GM15510 (cell line): Measurements from ENCODE around the gene CPAMD8.

Source experiments
- POLR2A ChIP-seq: IDR thresholded peaks from 3 replicates; pipeline ENCODE4 v1.6.1; 2011; ENCODE audit warnings: borderline replicate concordance; ENCODE audit not compliant: insufficient read length; ENCODE audit errors: extremely low read depth

Gene CPAMD8

DNA sequence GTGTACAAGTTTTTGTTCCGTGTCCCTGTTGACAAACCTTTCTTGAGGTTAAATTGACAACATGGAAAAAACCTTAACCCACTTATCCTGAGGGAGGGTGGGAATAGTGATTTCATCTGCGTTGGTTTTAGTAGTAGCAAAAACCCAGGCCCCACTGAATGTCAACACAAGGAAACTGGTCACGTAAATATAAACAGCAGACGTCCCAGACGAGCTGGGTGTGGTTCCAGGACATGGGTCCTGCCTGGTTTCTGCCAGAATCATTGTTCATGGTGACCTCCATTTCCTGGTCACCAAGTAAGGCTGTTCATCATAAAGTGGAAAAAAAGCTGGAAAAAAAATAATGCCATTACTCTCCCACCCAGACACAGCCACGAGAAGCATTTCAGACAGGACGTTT is 154.7 kb downstream of the CPAMD8 start:
- TF ChIP-seq POLR2A, result no peak

- TF ChIP-seq POLR2A, result no peak
Measured at GRCh38 chr19:16869331-16869972, 157.2 kb downstream of the CPAMD8 start.

DNA sequence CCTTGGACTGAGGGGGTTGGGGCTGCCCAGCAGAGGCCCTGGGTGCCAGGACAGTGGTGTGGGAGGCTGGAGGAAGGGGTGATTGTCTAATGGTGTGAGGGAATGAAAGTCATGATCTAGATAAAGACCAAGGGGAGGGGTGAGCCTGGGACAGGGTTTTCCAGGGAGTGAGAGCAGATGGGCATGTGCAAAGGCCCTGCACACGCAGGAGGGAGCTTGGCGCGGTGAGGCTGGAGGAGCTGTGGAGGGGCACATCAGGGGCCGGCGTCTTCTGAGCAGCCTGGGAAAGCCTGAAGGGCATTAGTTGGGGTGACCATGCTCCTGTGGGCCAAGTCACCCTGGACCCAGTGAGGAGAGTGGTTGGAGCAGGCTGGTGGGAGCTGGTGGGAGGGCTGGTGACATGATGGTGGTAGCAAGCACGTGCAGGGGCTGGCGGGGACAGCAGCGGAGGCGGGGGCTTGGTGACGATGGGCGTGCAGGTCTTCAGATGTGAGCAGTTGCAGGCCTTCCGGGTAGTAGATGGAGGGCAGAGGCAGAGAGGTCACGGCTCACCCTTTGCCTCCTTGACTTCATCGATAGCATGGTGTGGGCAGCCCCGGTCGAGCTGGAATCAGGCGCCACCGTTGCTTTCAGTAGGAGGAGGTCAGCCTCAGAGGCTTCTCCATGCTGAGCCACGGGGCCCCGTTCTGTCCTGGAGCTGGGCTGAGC is 158.0 kb downstream of the CPAMD8 start:
- TF ChIP-seq POLR2A, result no peak

DNA sequence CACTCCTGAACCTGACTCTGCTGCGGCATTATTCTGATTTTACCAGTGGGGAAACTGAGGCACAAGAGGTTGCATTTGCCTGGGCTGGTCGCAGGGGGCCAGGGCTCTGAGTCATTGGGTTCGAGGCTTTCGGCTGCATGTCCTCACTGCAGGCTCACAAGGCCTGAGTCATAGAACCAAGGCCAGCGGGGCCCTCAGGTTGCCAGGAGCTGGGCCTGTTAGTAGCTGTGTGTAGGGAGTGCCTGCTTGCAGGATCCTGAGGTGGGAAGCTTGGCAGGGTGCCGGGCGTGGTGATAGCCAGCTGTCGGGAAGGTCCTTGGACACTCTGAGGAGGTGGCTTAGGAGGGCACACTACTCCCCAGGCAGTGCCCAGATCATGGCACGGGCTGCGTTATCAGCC is 159.4 kb downstream of the CPAMD8 start:
- no peak for TF ChIP-seq POLR2A

- no peak for TF ChIP-seq POLR2A
Measured at GRCh38 chr19:16862826-16863415, 163.7 kb downstream of the CPAMD8 start.

DNA sequence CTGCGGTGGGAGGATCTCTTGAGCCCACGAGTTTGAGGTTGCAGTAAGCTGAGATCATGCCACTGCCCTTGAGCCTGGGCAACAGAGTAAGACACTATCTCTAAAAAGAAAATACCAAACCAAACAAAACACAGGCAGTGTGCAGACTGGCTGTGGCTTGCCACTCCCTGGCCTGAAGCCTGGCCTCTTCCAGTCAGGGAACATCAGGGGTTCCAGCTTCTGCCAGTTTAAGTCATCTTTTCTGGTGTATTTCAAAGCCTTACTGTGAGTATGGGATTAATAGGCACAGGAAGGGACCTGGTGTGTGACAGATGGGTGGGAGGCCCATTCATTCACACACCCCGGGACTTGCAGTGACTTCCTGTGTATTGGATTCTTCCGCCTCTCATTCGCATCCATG is 164.8 kb downstream of the CPAMD8 start:
- TF ChIP-seq POLR2A, result no peak

- no peak for TF ChIP-seq POLR2A
Measured at GRCh38 chr19:16861011-16861410, 165.6 kb downstream of the CPAMD8 start.

DNA sequence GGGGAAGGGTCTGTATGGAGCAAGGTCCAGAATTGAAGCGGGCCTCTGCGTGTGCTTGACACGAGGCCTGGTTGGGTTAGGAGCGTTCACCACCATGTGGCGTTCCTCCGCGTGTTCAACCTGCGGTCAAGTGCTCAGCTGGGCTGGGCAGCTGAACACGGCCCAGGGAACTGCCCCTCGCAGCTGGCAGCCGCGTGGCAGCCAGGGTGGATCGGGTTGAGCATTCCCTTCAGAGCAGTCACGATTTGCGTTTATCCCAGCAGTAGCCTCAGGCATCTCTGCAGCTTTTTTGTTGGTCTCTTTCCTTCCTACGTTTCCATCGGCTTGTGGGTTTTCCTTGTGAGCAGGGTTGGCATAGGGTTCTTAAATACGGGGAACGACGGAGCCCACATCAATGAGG is 166.5 kb downstream of the CPAMD8 start:
- no peak for TF ChIP-seq POLR2A

DNA sequence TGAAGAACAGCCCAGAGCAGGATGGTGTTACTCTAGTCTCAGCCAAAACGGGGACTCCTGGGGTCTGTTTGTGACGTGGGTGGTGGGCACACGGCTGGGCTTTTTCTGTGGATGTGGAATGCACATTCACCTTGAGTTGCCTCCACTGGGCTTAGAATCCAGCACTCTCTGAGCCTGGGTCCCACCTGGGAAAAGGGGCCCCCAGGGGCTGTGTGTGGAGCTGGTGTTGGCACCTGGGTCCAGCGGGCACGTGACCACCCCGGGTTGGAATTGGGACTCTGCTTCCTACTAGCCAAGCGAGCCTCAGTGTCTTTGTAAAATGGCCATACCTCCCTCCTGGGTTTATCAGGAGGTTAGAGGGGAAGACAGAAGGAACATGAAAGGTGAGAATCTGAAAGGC is 167.0 kb downstream of the CPAMD8 start:
- TF ChIP-seq POLR2A, result no peak

GRCh38 chr19:16856091-16856490 is 170.5 kb downstream of the CPAMD8 start:
- no peak for TF ChIP-seq POLR2A

GRCh38 chr19:16853066-16853465 is 173.5 kb downstream of the CPAMD8 start:
- no peak for TF ChIP-seq POLR2A

- no peak for TF ChIP-seq POLR2A
Measured at GRCh38 chr19:16851031-16851712, 175.4 kb downstream of the CPAMD8 start.

- no peak for TF ChIP-seq POLR2A
Measured at GRCh38 chr19:16850133-16850532, 176.5 kb downstream of the CPAMD8 start.

DNA sequence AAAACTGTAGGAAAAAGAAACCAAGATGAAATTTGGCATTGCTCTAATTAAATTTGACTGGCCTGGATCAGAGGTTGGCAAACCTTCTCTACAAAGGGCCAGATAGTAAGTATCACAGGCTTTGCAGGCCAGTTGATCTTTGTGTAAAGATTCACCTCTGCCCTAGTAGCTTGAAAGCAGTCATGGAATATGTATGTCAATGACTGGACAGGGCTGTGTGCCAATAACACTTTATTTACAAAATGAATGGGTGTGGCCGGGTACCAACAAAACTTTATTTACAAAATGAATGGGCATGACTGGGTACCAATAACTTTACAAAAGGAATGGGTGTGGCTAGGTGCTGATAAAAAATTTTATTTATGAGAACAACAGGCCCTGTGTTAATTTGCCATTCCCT is 177.4 kb downstream of the CPAMD8 start:
- no peak for TF ChIP-seq POLR2A

GRCh38 chr19:16847430-16847829 is 179.2 kb downstream of the CPAMD8 start:
- TF ChIP-seq POLR2A, result no peak
